HepG2 (cell line): ENCODE data around the gene ACAN. TPM values are rescaled to one million over a fixed set of nuclear protein-coding genes. Genes with fewer than 3 reads are reported as not detected.

Source experiments
- ATAC-seq: fragments of 200-7000 bp; cut with Tn5 transposase; 3 replicates; pipeline ENCODE4 v1.9.1; 2020; ENCODE audit warnings: mild to moderate bottlenecking, moderate library complexity
- BruUV-seq: library from RNA; stranded (reverse); fragments of 400-500 nt; replicated peaks from 2 replicates; lab custom pipeline; 2021; lab: Mats Ljungman, UMichigan
- CTCF ChIA-PET: fragments of 300-600 bp; formaldehyde crosslinking; extraction: SDS; loops from one replicate; lab custom pipeline; 2021; ENCODE audit warnings: low total read pairs, inconsistent platforms, low intra/inter-chr PET ratio; lab: Yijun Ruan, JAX
- POLR2A ChIA-PET: fragments of 350-600 bp; sonication (Branson Sonifier 250); formaldehyde crosslinking; loops from one replicate; lab custom pipeline; 2020; ENCODE audit warnings: antibody characterized with exemption, inconsistent platforms; lab: Yijun Ruan, JAX
- DNase-seq: peaks from one replicate; pipeline ENCODE4 v3.0.0-alpha.2; 2015; ENCODE audit warnings: low spot score
- FAIRE-seq: peaks from 3 replicates; lab custom pipeline; 2011; peaks lifted over from hg19 to GRCh38; lab: Jason Lieb, UNC
- H2AFZ ChIP-seq: one replicate; pipeline ENCODE4 v1.6.1; 2011; ENCODE audit warnings: low read length, inconsistent platforms
- H3K27ac ChIP-seq: fragments of 300-600 bp; 3 replicates; pipeline ENCODE4 v1.8.0; 2011; ENCODE audit warnings: mixed run types, mild to moderate bottlenecking, mixed read lengths, low read length, inconsistent platforms; ENCODE audit not compliant: insufficient read depth; ENCODE audit errors: extremely low read length
- H3K27me3 ChIP-seq, 2 experiments: fragments of 200-600 bp in 1 of 2; 2 replicates in 1 of 2; 3 replicates in 1 of 2; pipeline versions ENCODE4 v1.6.0 to v1.8.0; 2011; ENCODE audit warnings: low read length in 2 of 2, mild to moderate bottlenecking in 2 of 2, moderate library complexity in 2 of 2, inconsistent platforms in 1 of 2; ENCODE audit not compliant: insufficient read depth in 2 of 2, control insufficient read depth in 1 of 2
- H3K36me3 ChIP-seq, 2 experiments: fragments of 200-600 bp in 1 of 2; replicated peaks in 1 of 2; 2 replicates in 1 of 2; 3 replicates in 1 of 2; pipeline versions ENCODE4 v1.5.1 to v1.8.0; 2011; ENCODE audit warnings: low read length in 2 of 2, inconsistent platforms in 1 of 2; ENCODE audit not compliant: insufficient read depth in 2 of 2, control insufficient read depth in 1 of 2
- H3K4me1 ChIP-seq: 2 replicates; pipeline ENCODE4 v1.5.1; 2012; ENCODE audit warnings: low read length, inconsistent platforms; ENCODE audit not compliant: insufficient read depth
- H3K4me2 ChIP-seq: 2 replicates; pipeline ENCODE4 v1.6.0; 2011; ENCODE audit warnings: low read depth, low read length, inconsistent platforms
- H3K4me3 ChIP-seq, 3 experiments: fragments of 200-600 bp in 1 of 3; sonication (generic), shearing (Covaris generic) in 1 of 3; replicated peaks in 1 of 3; 2 replicates each; pipeline ENCODE4 v1.5.1; 2011 to 2016; ENCODE audit warnings: low read length in 3 of 3, inconsistent platforms in 2 of 3, low read depth in 2 of 3, mild to moderate bottlenecking in 2 of 3, control low read depth in 1 of 3, mixed read lengths in 1 of 3; ENCODE audit not compliant: insufficient read depth in 1 of 3
- H3K79me2 ChIP-seq: one replicate; pipeline ENCODE4 v1.6.1; 2011; ENCODE audit warnings: low read length, inconsistent platforms; ENCODE audit not compliant: insufficient read depth
- H3K9ac ChIP-seq: 2 replicates; pipeline ENCODE4 v1.6.0; 2011; ENCODE audit warnings: mild to moderate bottlenecking, low read depth, low read length, inconsistent platforms; ENCODE audit not compliant: insufficient read depth
- H3K9me3 ChIP-seq: 2 replicates; pipeline ENCODE4 v1.5.1; 2012; ENCODE audit warnings: mild to moderate bottlenecking, low read length
- H4K20me1 ChIP-seq: 2 replicates; pipeline ENCODE4 v1.6.0; 2011; ENCODE audit warnings: inconsistent platforms, mild to moderate bottlenecking, low read length, moderate library complexity; ENCODE audit not compliant: insufficient read depth
- CBX2 ChIP-seq, 2 experiments: fragments of 200-600 bp in 1 of 2; sonication (generic); formaldehyde crosslinking in 1 of 2; IDR thresholded peaks; 2 replicates each; pipeline versions ENCODE4 v1.7.0 to v1.8.1; 2018 to 2022; ENCODE audit warnings: low read depth in 2 of 2, low read length in 1 of 2, mild to moderate bottlenecking in 1 of 2, missing genetic modification reagents in 1 of 2
- CCAR2 ChIP-seq: fragments of 200-400 bp; formaldehyde crosslinking; optimal IDR thresholded peaks from 2 replicates; pipeline ENCODE3; 2018; ENCODE audit warnings: low read depth, mild to moderate bottlenecking, low read length, moderate library complexity
- GTF3A ChIP-seq: sonication (generic); formaldehyde crosslinking; conservative IDR thresholded peaks from 2 replicates; pipeline ENCODE4 v1.4.0; 2020; ENCODE audit warnings: mild to moderate bottlenecking, missing genetic modification reagents
- IKZF4 ChIP-seq: sonication (generic); formaldehyde crosslinking; IDR thresholded peaks from 2 replicates; pipeline ENCODE4 v1.5.1; 2020; ENCODE audit warnings: borderline replicate concordance, mild to moderate bottlenecking, low read depth, missing genetic modification reagents; ENCODE audit errors: not compliant biosample characterization
- RAD21 ChIP-seq: fragments of 450-650 bp; formaldehyde crosslinking; IDR thresholded peaks from 2 replicates; pipeline ENCODE4 v1.5.0; 2020; ENCODE audit warnings: mild to moderate bottlenecking
- SRY ChIP-seq: sonication (generic); formaldehyde crosslinking; IDR thresholded peaks from 2 replicates; pipeline ENCODE4 v1.8.0; 2022; ENCODE audit warnings: mild to moderate bottlenecking, missing genetic modification reagents
- ZBTB1 ChIP-seq: sonication (generic); formaldehyde crosslinking; IDR thresholded peaks from 2 replicates; pipeline ENCODE4 v1.4.0; 2020; ENCODE audit warnings: missing genetic modification reagents, borderline replicate concordance
- ZBTB42 ChIP-seq: sonication (generic); formaldehyde crosslinking; IDR thresholded peaks from 2 replicates; pipeline ENCODE4 v1.5.0; 2020; ENCODE audit warnings: mild to moderate bottlenecking, missing genetic modification reagents
- ZHX2 ChIP-seq, 2 experiments: sonication (generic) in 1 of 2; formaldehyde crosslinking in 1 of 2; IDR thresholded peaks; 2 replicates each; pipeline versions ENCODE4 v1.6.1 to v1.9.0; 2014 to 2022; ENCODE audit warnings: antibody characterized with exemption in 1 of 2, borderline replicate concordance in 1 of 2, inconsistent platforms in 1 of 2, low read depth in 1 of 2, missing genetic modification reagents in 1 of 2
- ZNF501 ChIP-seq: sonication (generic); formaldehyde crosslinking; IDR thresholded peaks from 2 replicates; pipeline ENCODE4 v1.5.1; 2020; ENCODE audit warnings: mild to moderate bottlenecking, moderate library complexity, missing genetic modification reagents
- ZNF557 ChIP-seq: sonication (generic); formaldehyde crosslinking; IDR thresholded peaks from 2 replicates; pipeline ENCODE4 v1.4.0; 2020; ENCODE audit warnings: missing genetic modification reagents
- ZNF577 ChIP-seq: sonication (generic); formaldehyde crosslinking; IDR thresholded peaks from 2 replicates; pipeline ENCODE4 v1.4.0; 2020; ENCODE audit warnings: mild to moderate bottlenecking, low read depth, missing genetic modification reagents, borderline replicate concordance
- ZNF605 ChIP-seq: sonication (generic); formaldehyde crosslinking; IDR thresholded peaks from 2 replicates; pipeline ENCODE4 v1.8.0; 2022; ENCODE audit warnings: mild to moderate bottlenecking, missing genetic modification reagents
- ZNF740 ChIP-seq: sonication (generic); formaldehyde crosslinking; IDR thresholded peaks from 2 replicates; pipeline ENCODE4 v1.4.0; 2020; ENCODE audit warnings: missing genetic modification reagents
- ZNF746 ChIP-seq: sonication (generic); formaldehyde crosslinking; IDR thresholded peaks from 2 replicates; pipeline ENCODE4 v1.8.0; 2022; ENCODE audit warnings: mild to moderate bottlenecking, missing genetic modification reagents
- WGBS: methylation state at CpG from one replicate; pipeline ENCODE4 v1.1.6; 2017; ENCODE audit warnings: low lambda C conversion rate; 5-methylcytosine and 5-hydroxymethylcytosine counted together
- in situ Hi-C: cut with HindIII; loops from 2 replicates; pipeline ENCODE4 v1.10.0; 2017; ENCODE audit warnings: low pct_unique_long_range_greater_than_20kb; ENCODE audit not compliant: extremely low pct_ligation_motif_present
- intact Hi-C: fragments of 100-400 bp; cut with micrococcal nuclease; formaldehyde crosslinking; loops from one replicate; pipeline ENCODE4 v1.10.0; 2022; ENCODE audit not compliant: unreplicated experiment
- polyA plus RNA-seq, 8 experiments: library from polyadenylated mRNA; depleted of rRNA in 3 of 8; stranded (reverse) in 7 of 8; unstranded in 1 of 8; fragments of >200 nt; fragmentation: Illumina TruSeq in 4 of 8; extraction: Trizol in 4 of 8; gene quantifications; 2 replicates each; pipeline versions ENCODE4 v1.2.1 to v1.2.3, GENCODE V29; 2011 to 2016; ENCODE audit warnings: low read depth in 4 of 8, missing spikeins in 1 of 8, mixed read lengths in 1 of 8; ENCODE audit not compliant: insufficient read depth in 1 of 8
- total RNA-seq, 5 experiments: library from RNA; depleted of rRNA; stranded (reverse); fragments of >200 nt; fragmentation: Illumina TruSeq; extraction: Trizol; gene quantifications; 2 replicates each; pipeline ENCODE4 v1.2.3, GENCODE V29; 2016; ENCODE audit warnings: low read depth in 1 of 5

Gene ACAN
- total and polyA plus RNA-seq, 2 of the 13 experiments (the other 11 are each of a cell fraction or from before 2014, with no cell fraction given) = not detected

GRCh38 chr15:88812133-88812532 is 8.9 kb downstream of the ACAN start (continued):
- no peak for TF ChIP-seq ZHX2 (IDR thresholded peaks at IDR 0.05; ENCODE audit: low read depth)
- TF ChIP-seq ZHX2 (CRISPR knock-in tag; IDR thresholded peaks at IDR 0.05; ENCODE audit: borderline replicate concordance) = no peak
- TF ChIP-seq ZNF605 (CRISPR knock-in tag) = no peak
- TF ChIP-seq GTF3A = no peak
- TF ChIP-seq ZBTB42 = no peak
- TF ChIP-seq ZNF557 (CRISPR knock-in tag) = no peak
- TF ChIP-seq ZNF501 (CRISPR knock-in tag) = no peak
- no peak for TF ChIP-seq CBX2 (IDR thresholded peaks at IDR 0.05; ENCODE audit: low read depth, low read length)
- TF ChIP-seq CBX2 (CRISPR knock-in tag; IDR thresholded peaks at IDR 0.05; ENCODE audit: low read depth) = no peak

- H3K4me1 ChIP-seq = no peaks in the 10 kb centered on the region
- no peaks in the 10 kb centered on the region for H3K9me3 ChIP-seq
- 0% methylated on average over 3 of the region's 4 CpGs for WGBS
- no TSS peak for BruUV-seq
- no peak overlapping the region for H3K9ac ChIP-seq
- peaks cover under 1 to 7% of the 10 kb centered on the region in 2 experiments; a peak in 3 of 5 replicates for H3K27me3 ChIP-seq
- POLR2A ChIA-PET = no interaction called here
- no peak for FAIRE-seq
- no peak overlapping the region for H3K27ac ChIP-seq
- CTCF ChIA-PET = no interaction called here
- in situ Hi-C loops = no loop called here
- H4K20me1 ChIP-seq = no peaks in the 10 kb centered on the region
- intact Hi-C loops = no loop called here
- H2AFZ ChIP-seq = no peak overlapping the region
- no peak for DNase-seq
- no peak overlapping the region for H3K4me3 ChIP-seq
- no peaks in the 10 kb centered on the region for H3K36me3 ChIP-seq
- no peak overlapping the region for H3K4me2 ChIP-seq
- no peak for ATAC-seq
- no peaks in the 10 kb centered on the region for H3K79me2 ChIP-seq
- TF ChIP-seq SRY (CRISPR knock-in tag) (no peak), CCAR2 (no peak), ZNF746 (no peak), ZBTB1 (CRISPR knock-in tag) (no peak), RAD21 (no peak), IKZF4 (CRISPR knock-in tag) (no peak), ZNF577 (CRISPR knock-in tag) (no peak), ZNF740 (CRISPR knock-in tag) (no peak)
Measured at GRCh38 chr15:88813960-88814359, 10.7 kb downstream of the ACAN start.
